Measurements from ENCODE around the gene LTB. TPM values are rescaled to one million over a fixed set of nuclear protein-coding genes. Genes with fewer than 3 reads are reported as not detected.
A peak's percentile ranks its signal among the peaks of the same experiment; 100 is the strongest.

The LTB gene
- total and polyA plus RNA-seq, 5 donors from 2014 or later: 493 to 1,480 (median 1,395) TPM

- peak within 1 kb of the TSS; percentile 98 for H3K4me3 ChIP-seq (ENCODE audit: low read depth, low read length)
- peaks cover 5% of the 10 kb centered on the region for H3K27me3 Mint-ChIP-seq
These were observed 40.3 kb downstream of the LTB start, which contains the start of gene DDX39B for GRCh38 chr6:31541658-31542521. TSS of gene DDX39B (minus strand) at chr6:31542003. CDS start at chr6:31540532, 1,471 bp downstream.

GRCh38 chr6:31541059-31541657 lies 41.1 kb downstream of the LTB start:
- DNase-seq: peak; percentile 66 to 93 (median 87)
- H3K27me3 ChIP-seq (ENCODE audit: control insufficient read depth, insufficient read depth, low read length): no peaks in the 10 kb centered on the region
- peaks cover 13 to 59% (median 45%) of the 10 kb centered on the region in 4 donors for H3K4me1 Mint-ChIP-seq
- H3K36me3 Mint-ChIP-seq: peaks cover 35% of the 10 kb centered on the region
- H3K4me3 ChIP-seq (ENCODE audit: low read depth, low read length): peak overlapping the region; percentile 98
- peak overlapping the region; percentile 97 to 98 (median 98) for H3K4me3 Mint-ChIP-seq
- peak overlapping the region; percentile 96 for H3K27ac ChIP-seq (ENCODE audit: insufficient read depth, low read length, poor library complexity, severe bottlenecking)
- no peaks in the 10 kb centered on the region for H3K27me3 Mint-ChIP-seq
- peak overlapping the region; percentile 99 to 100 (median 99) for H3K27ac Mint-ChIP-seq
- peaks cover 41% of the 10 kb centered on the region for H3K36me3 ChIP-seq (ENCODE audit: control insufficient read depth, insufficient read depth, low read length)
- ATAC-seq (ENCODE audit: low read depth in 2 of 2): peak; percentile 33 to 43
- H3K4me1 ChIP-seq (ENCODE audit: control insufficient read depth, insufficient read depth, low read length, poor library complexity, severe bottlenecking): peaks cover 49% of the 10 kb centered on the region
- H3K9me3 ChIP-seq (ENCODE audit: control insufficient read depth in 2 of 2, low read length in 2 of 2): no peaks in the 10 kb centered on the region
- H3K9me3 Mint-ChIP-seq: peaks cover 0 to 3% (median 0%) of the 10 kb centered on the region in 7 donors

More at GRCh38 chr6:31541658-31542521, 40.3 kb downstream of the LTB start, which contains the start of gene DDX39B:
- Histone ChIP-seq H3K4me1 (ENCODE audit: control insufficient read depth, insufficient read depth, low read length, poor library complexity, severe bottlenecking) (peaks cover 56% of the 10 kb centered on the region), H3K27me3 (ENCODE audit: control insufficient read depth, insufficient read depth, low read length) (no peaks in the 10 kb centered on the region), H3K36me3 (ENCODE audit: control insufficient read depth, insufficient read depth, low read length) (peaks cover 34% of the 10 kb centered on the region), H3K27ac (ENCODE audit: insufficient read depth, low read length, poor library complexity, severe bottlenecking) (peak within 1 kb of the TSS; percentile 96), H3K9me3 (ENCODE audit: control insufficient read depth in 2 of 2, low read length in 2 of 2) (no peaks in the 10 kb centered on the region)
- Mint-ChIP-seq H3K4me3 (peak within 1 kb of the TSS; percentile 97 to 98 (median 98)), H3K9me3 (peaks cover 0 to 3% (median 0%) of the 10 kb centered on the region in 7 donors), H3K36me3 (peaks cover 31% of the 10 kb centered on the region), H3K4me1 (peaks cover 13 to 60% (median 47%) of the 10 kb centered on the region in 4 donors), H3K27ac (peak within 1 kb of the TSS; percentile 99 to 100 (median 99))
- peak; percentile 91 to 98 (median 95) for DNase-seq
- peak; percentile 74 to 78 for ATAC-seq (ENCODE audit: low read depth in 2 of 2)

GRCh38 chr6:31540640-31541039 lies 41.6 kb downstream of the LTB start:
- H3K4me1 Mint-ChIP-seq: peaks cover 13 to 62% (median 47%) of the 10 kb centered on the region in 4 donors
- H3K27ac Mint-ChIP-seq: peak overlapping the region; percentile 99 to 100 (median 99)
- Histone ChIP-seq H3K9me3 (ENCODE audit: control insufficient read depth in 2 of 2, low read length in 2 of 2) (no peaks in the 10 kb centered on the region), H3K4me3 (ENCODE audit: low read depth, low read length) (peak overlapping the region; percentile 98), H3K27me3 (ENCODE audit: control insufficient read depth, insufficient read depth, low read length) (no peaks in the 10 kb centered on the region), H3K4me1 (ENCODE audit: control insufficient read depth, insufficient read depth, low read length, poor library complexity, severe bottlenecking) (peaks cover 49% of the 10 kb centered on the region), H3K27ac (ENCODE audit: insufficient read depth, low read length, poor library complexity, severe bottlenecking) (peak overlapping the region; percentile 96), H3K36me3 (ENCODE audit: control insufficient read depth, insufficient read depth, low read length) (peaks cover 47% of the 10 kb centered on the region)
- DNase-seq (no peak), ATAC-seq (ENCODE audit: low read depth in 2 of 2) (no peak)
- H3K27me3 Mint-ChIP-seq: no peaks in the 10 kb centered on the region
- H3K4me3 Mint-ChIP-seq: peak overlapping the region; percentile 97 to 98 (median 98)
- peaks cover 0 to 3% (median 0%) of the 10 kb centered on the region in 7 donors for H3K9me3 Mint-ChIP-seq
- peaks cover 40% of the 10 kb centered on the region for H3K36me3 Mint-ChIP-seq

GRCh38 chr6:31538805-31539400 lies 43.3 kb downstream of the LTB start:
- Mint-ChIP-seq H3K27ac (peak overlapping the region; percentile 44 to 100 (median 99)), H3K9me3 (peaks cover 0 to 3% (median 0%) of the 10 kb centered on the region in 7 donors), H3K4me1 (peaks cover 13 to 69% (median 48%) of the 10 kb centered on the region in 4 donors), H3K36me3 (peaks cover 53% of the 10 kb centered on the region), H3K27me3 (no peaks in the 10 kb centered on the region), H3K4me3 (peak overlapping the region; percentile 97 to 98 (median 98))
- Histone ChIP-seq H3K36me3 (ENCODE audit: control insufficient read depth, insufficient read depth, low read length) (peaks cover 64% of the 10 kb centered on the region), H3K4me3 (ENCODE audit: low read depth, low read length) (peak overlapping the region; percentile 98), H3K9me3 (ENCODE audit: control insufficient read depth in 2 of 2, low read length in 2 of 2) (no peaks in the 10 kb centered on the region), H3K27me3 (ENCODE audit: control insufficient read depth, insufficient read depth, low read length) (no peaks in the 10 kb centered on the region), H3K27ac (ENCODE audit: insufficient read depth, low read length, poor library complexity, severe bottlenecking) (peak overlapping the region; percentile 96), H3K4me1 (ENCODE audit: control insufficient read depth, insufficient read depth, low read length, poor library complexity, severe bottlenecking) (peaks cover 49% of the 10 kb centered on the region)
- DNase-seq: peak in 1 of 3 donors; percentile 35
- no peak for ATAC-seq (ENCODE audit: low read depth in 2 of 2)

- Histone ChIP-seq H3K4me1 (ENCODE audit: control insufficient read depth, insufficient read depth, low read length, poor library complexity, severe bottlenecking) (peaks cover 35% of the 10 kb centered on the region), H3K27ac (ENCODE audit: insufficient read depth, low read length, poor library complexity, severe bottlenecking) (peak overlapping the region; percentile 43), H3K27me3 (ENCODE audit: control insufficient read depth, insufficient read depth, low read length) (no peaks in the 10 kb centered on the region), H3K36me3 (ENCODE audit: control insufficient read depth, insufficient read depth, low read length) (peaks cover 94% of the 10 kb centered on the region), H3K9me3 (ENCODE audit: control insufficient read depth in 2 of 2, low read length in 2 of 2) (no peaks in the 10 kb centered on the region), H3K4me3 (ENCODE audit: low read depth, low read length) (no peak overlapping the region)
- Mint-ChIP-seq H3K4me1 (peaks cover 20 to 69% (median 47%) of the 10 kb centered on the region in 4 donors), H3K36me3 (peaks cover 64% of the 10 kb centered on the region), H3K27ac (peak overlapping the region; percentile 11 to 88 (median 24)), H3K4me3 (peak overlapping the region in 1 of 4 donors; percentile 21), H3K9me3 (peaks cover 0 to 3% (median 0%) of the 10 kb centered on the region in 7 donors), H3K27me3 (no peaks in the 10 kb centered on the region)
- ATAC-seq (ENCODE audit: low read depth in 2 of 2) (no peak), DNase-seq (no peak)
These were observed 46.5 kb downstream of the LTB start for GRCh38 chr6:31535538-31536324.

- H3K27me3 Mint-ChIP-seq: no peaks in the 10 kb centered on the region
These were observed 47.6 kb downstream of the LTB start for GRCh38 chr6:31534521-31535040.

More at GRCh38 chr6:31534521-31535040, 47.6 kb downstream of the LTB start:
- Mint-ChIP-seq H3K4me3 (no peak overlapping the region), H3K36me3 (peaks cover 62% of the 10 kb centered on the region), H3K9me3 (no peaks in the 10 kb centered on the region), H3K4me1 (peaks cover 19 to 59% (median 40%) of the 10 kb centered on the region in 4 donors), H3K27ac (peak overlapping the region in 1 of 3 donors; percentile 68)
- DNase-seq (no peak), ATAC-seq (ENCODE audit: low read depth in 2 of 2) (no peak)
- Histone ChIP-seq H3K4me1 (ENCODE audit: control insufficient read depth, insufficient read depth, low read length, poor library complexity, severe bottlenecking) (peaks cover 23% of the 10 kb centered on the region), H3K4me3 (ENCODE audit: low read depth, low read length) (no peak overlapping the region), H3K27ac (ENCODE audit: insufficient read depth, low read length, poor library complexity, severe bottlenecking) (no peak overlapping the region), H3K27me3 (ENCODE audit: control insufficient read depth, insufficient read depth, low read length) (no peaks in the 10 kb centered on the region), H3K9me3 (ENCODE audit: control insufficient read depth in 2 of 2, low read length in 2 of 2) (no peaks in the 10 kb centered on the region), H3K36me3 (ENCODE audit: control insufficient read depth, insufficient read depth, low read length) (peaks cover 97% of the 10 kb centered on the region)

Measured in CD4-positive, CD25-positive, alpha-beta regulatory T cell (primary cell).